Measurements from ENCODE around the gene SH2B3.
A peak's percentile ranks its signal among the peaks of the same experiment; 100 is the strongest.

SH2B3 gene

DNA sequence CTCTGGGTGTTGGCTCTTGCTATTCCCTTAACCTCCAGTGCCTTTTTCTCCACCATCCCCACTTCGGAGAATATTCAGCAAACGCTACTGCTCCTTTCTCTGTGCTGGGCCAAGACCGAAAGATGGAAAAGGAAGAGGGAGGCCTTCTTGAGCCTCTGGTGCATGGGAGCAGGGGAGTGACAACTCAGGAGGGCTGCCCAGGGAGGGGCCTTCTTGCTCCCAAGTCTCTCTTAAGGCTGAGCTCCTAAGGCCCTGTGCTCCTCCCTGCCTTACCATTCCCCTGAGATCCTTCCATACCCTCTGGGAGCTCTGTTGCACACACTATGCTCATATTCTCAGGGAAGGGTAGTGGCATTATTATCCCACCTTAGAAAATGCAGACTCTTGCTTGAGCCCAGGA, 34.9 kb downstream of the SH2B3 start:
- no peak overlapping the region for H2AFZ ChIP-seq (ENCODE audit: low read depth)
- no peak overlapping the region for H3K4me2 ChIP-seq
- peaks cover 98% of the 10 kb centered on the region for H3K4me1 ChIP-seq (ENCODE audit: low read depth, poor library complexity, severe bottlenecking)
- no peaks in the 10 kb centered on the region for H3K36me3 ChIP-seq (ENCODE audit: insufficient read depth)
- no peak overlapping the region for H3K4me3 ChIP-seq (IDR thresholded peaks at IDR 0.05; ENCODE audit: insufficient read depth, low read depth, low read length)
- TF ChIP-seq, protein P1, sequence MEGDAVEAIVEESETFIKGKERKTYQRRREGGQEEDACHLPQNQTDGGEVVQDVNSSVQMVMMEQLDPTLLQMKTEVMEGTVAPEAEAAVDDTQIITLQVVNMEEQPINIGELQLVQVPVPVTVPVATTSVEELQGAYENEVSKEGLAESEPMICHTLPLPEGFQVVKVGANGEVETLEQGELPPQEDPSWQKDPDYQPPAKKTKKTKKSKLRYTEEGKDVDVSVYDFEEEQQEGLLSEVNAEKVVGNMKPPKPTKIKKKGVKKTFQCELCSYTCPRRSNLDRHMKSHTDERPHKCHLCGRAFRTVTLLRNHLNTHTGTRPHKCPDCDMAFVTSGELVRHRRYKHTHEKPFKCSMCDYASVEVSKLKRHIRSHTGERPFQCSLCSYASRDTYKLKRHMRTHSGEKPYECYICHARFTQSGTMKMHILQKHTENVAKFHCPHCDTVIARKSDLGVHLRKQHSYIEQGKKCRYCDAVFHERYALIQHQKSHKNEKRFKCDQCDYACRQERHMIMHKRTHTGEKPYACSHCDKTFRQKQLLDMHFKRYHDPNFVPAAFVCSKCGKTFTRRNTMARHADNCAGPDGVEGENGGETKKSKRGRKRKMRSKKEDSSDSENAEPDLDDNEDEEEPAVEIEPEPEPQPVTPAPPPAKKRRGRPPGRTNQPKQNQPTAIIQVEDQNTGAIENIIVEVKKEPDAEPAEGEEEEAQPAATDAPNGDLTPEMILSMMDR (conservative IDR thresholded peaks at IDR 0.05; ENCODE audit: low read depth, low read length) = no peak
- no peaks in the 10 kb centered on the region for H3K27me3 ChIP-seq (ENCODE audit: insufficient read depth, low read depth)
- no peaks in the 10 kb centered on the region for H4K20me1 ChIP-seq (ENCODE audit: insufficient read depth)
- H3K27ac ChIP-seq = no peak overlapping the region; the same call in 1 of the 2 replicates
- H3K9ac ChIP-seq = no peak overlapping the region
- H3K79me2 ChIP-seq (ENCODE audit: insufficient read depth, low read depth) = peaks cover 42% of the 10 kb centered on the region

DNA sequence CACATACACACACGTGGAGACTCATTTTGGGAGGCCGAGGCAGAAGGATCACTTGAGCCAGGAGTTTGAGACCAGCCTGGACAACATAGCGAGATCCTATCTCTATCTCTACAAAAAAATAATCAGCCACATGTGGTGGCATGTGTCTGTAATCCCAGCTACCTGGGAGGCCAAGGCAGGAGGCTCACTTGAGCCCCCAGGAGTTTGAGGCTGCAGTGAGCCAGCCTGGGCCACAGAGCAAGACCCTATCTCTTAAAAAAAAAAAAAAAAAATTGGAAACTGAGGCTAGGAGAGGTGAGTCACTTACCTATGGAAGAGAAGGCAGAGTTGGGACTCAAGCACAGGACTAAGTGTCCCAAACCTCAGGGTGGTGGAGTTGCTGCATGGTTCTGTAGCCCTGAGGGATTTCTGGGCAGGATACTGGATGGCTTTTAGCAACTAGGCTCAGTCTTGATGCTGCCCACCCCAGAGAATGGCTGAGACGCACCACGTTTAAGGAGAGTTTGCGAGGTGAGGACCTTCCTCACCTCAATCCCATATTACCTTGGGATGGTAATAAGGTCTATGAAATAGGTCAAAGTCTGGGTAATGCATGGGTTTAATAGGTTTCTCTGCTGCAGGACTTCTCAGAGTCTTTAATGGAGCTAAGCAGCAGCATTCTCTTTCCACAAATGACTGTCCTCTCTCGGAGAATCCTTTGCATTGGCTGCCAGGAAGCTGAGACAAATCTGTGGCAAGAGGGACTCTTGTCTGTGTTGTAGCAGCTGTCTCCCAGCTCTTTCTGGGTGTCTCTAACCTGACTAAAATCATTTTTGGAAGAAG, 35.6 kb downstream of the SH2B3 start:
- Histone ChIP-seq H3K79me2 (ENCODE audit: insufficient read depth, low read depth) (peaks cover 38% of the 10 kb centered on the region), H3K27ac (no peak overlapping the region; the same call in 1 of the 2 replicates)
- TF ChIP-seq, protein P1 (conservative IDR thresholded peaks at IDR 0.05; ENCODE audit: low read depth, low read length) = no peak

DNA sequence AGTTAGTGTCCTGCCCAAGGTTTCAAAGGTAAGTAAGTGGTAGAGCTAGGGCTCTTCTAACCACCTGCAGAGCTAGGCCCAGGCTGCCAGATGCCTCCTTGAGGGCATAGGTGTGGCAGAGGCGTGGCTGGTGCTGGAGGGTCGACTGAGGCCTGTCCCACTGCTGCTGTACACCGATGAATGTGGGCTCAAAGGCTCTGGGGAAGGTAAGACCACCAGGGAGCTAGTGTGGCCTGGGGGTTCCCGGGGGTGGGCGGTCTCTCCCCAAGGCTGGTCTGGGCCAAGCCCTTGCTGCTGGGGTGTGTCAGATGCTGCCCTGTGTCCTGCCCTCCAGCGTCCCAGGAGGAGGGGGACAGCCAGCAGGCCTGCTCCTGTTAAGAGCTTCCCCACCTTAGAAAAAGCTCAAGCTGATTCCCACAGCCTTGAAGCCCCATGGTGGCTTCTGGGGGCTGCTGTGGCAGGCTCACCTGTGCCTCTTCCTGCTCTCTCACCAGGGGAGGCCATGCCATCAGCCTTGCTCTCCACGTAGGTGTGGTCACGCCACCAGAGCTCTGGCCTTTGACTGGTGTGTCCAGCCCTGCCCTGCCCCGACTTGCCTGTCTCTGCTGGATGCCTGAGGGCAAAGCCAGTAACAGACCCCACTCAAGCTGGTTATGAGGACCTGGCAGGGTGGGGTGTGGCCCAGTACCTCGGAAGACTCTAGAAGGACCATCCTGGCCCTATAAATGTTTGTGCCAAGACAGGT, 36.8 kb downstream of the SH2B3 start:
- Histone ChIP-seq H3K4me3 (IDR thresholded peaks at IDR 0.05; ENCODE audit: insufficient read depth, low read depth, low read length) (no peak overlapping the region), H2AFZ (ENCODE audit: low read depth) (no peak overlapping the region), H3K9ac (no peak overlapping the region), H3K36me3 (ENCODE audit: insufficient read depth) (no peaks in the 10 kb centered on the region), H4K20me1 (ENCODE audit: insufficient read depth) (no peaks in the 10 kb centered on the region), H3K4me1 (ENCODE audit: low read depth, poor library complexity, severe bottlenecking) (peaks cover 94% of the 10 kb centered on the region), H3K4me2 (peak overlapping the region; percentile 29; the same call in 1 of the 2 replicates), H3K27ac (peak overlapping the region; percentile 84; the same call in 1 of the 2 replicates), H3K27me3 (ENCODE audit: insufficient read depth, low read depth) (no peaks in the 10 kb centered on the region), H3K79me2 (ENCODE audit: insufficient read depth, low read depth) (peaks cover 35% of the 10 kb centered on the region)
- TF ChIP-seq, protein P1 (conservative IDR thresholded peaks at IDR 0.05; ENCODE audit: low read depth, low read length) = no peak

More for the DNA sequence above, 35.6 kb downstream of the SH2B3 start:
- H3K36me3 ChIP-seq (ENCODE audit: insufficient read depth) = no peaks in the 10 kb centered on the region
- no peaks in the 10 kb centered on the region for H3K27me3 ChIP-seq (ENCODE audit: insufficient read depth, low read depth)
- no peak overlapping the region for H3K4me3 ChIP-seq (IDR thresholded peaks at IDR 0.05; ENCODE audit: insufficient read depth, low read depth, low read length)
- H4K20me1 ChIP-seq (ENCODE audit: insufficient read depth) = no peaks in the 10 kb centered on the region
- no peak overlapping the region for H2AFZ ChIP-seq (ENCODE audit: low read depth)
- no peak overlapping the region for H3K9ac ChIP-seq
- H3K4me2 ChIP-seq = peak overlapping the region; percentile 29; the same call in 1 of the 2 replicates
- peaks cover 98% of the 10 kb centered on the region for H3K4me1 ChIP-seq (ENCODE audit: low read depth, poor library complexity, severe bottlenecking)

DNA sequence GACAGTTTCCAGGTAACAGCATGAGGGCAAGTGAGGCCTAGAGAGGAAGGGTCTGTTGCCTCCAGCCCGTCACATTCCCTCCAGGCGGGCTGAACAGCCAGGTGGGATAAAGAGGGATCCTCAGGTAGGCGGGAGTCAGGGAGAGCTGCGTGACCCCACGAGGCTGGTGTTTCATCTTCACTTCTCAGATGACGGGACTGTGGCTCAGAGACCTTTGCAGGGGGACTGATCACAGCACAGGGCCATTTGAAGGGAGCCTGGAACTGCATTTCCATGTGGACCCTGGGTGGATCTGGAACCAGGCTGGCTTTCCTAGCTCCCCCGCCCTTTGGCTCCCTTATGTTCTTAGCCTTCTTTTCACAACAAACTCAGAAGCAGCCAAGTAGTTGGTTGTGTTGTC, 37.4 kb downstream of the SH2B3 start:
- H3K27me3 ChIP-seq (ENCODE audit: insufficient read depth, low read depth) = no peaks in the 10 kb centered on the region
- peaks cover 35% of the 10 kb centered on the region for H3K79me2 ChIP-seq (ENCODE audit: insufficient read depth, low read depth)
- H2AFZ ChIP-seq (ENCODE audit: low read depth) = no peak overlapping the region
- H3K36me3 ChIP-seq (ENCODE audit: insufficient read depth) = no peaks in the 10 kb centered on the region
- H3K4me1 ChIP-seq (ENCODE audit: low read depth, poor library complexity, severe bottlenecking) = peaks cover 88% of the 10 kb centered on the region
- no peaks in the 10 kb centered on the region for H4K20me1 ChIP-seq (ENCODE audit: insufficient read depth)
- TF ChIP-seq, protein P1 (conservative IDR thresholded peaks at IDR 0.05; ENCODE audit: low read depth, low read length) = no peak
- peak overlapping the region; percentile 92 for H3K4me2 ChIP-seq
- H3K27ac ChIP-seq = peak overlapping the region; percentile 84; the same call in 1 of the 2 replicates
- H3K9ac ChIP-seq = no peak overlapping the region
- H3K4me3 ChIP-seq (IDR thresholded peaks at IDR 0.05; ENCODE audit: insufficient read depth, low read depth, low read length) = no peak overlapping the region

Measured in KMS-11 (cell line).